ENCODE measurements around the gene ZNF587B. TPM values are rescaled to one million over a fixed set of nuclear protein-coding genes. Genes with fewer than 3 reads are reported as not detected.
"Not testable (repeated sequence)": the region's sequence is repeated elsewhere in the genome, so short reads cannot be mapped to it uniquely, and the experiment has no call there.

Gene ZNF587B
- total RNA-seq, 1 experiment from 2014 or later: 21.8 TPM

DNA sequence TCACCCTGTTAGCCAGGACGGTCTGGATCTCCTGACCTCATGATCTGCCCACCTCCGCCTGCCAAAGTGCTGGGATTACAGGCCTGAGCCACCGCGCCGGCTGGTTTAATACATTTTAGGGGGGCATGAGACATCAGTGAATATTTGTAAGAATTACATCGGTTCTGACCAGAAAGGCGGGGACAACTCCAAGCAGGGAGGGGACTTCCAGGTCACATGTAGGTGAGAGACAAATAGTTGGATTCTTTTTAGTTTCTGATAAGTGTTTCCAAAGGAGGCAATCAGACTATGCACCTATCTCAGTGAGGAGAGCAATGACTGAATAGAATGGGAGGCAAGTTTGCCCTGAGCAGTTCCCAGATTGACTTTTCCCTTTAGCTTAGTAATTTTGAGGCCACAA lies 11.7 kb upstream of the ZNF587B start:
- DNase-seq (ENCODE audit: low read depth): no peak

GRCh38 chr19:57819475-57820148 lies 10.5 kb upstream of the ZNF587B start:
- DNase-seq (ENCODE audit: low read depth): peak; percentile 90

GRCh38 chr19:57820599-57820998 lies 9.5 kb upstream of the ZNF587B start:
- no peak for DNase-seq (ENCODE audit: low read depth)

GRCh38 chr19:57821095-57821494 lies 9.0 kb upstream of the ZNF587B start:
- DNase-seq (ENCODE audit: low read depth): not testable (repeated sequence)

DNA sequence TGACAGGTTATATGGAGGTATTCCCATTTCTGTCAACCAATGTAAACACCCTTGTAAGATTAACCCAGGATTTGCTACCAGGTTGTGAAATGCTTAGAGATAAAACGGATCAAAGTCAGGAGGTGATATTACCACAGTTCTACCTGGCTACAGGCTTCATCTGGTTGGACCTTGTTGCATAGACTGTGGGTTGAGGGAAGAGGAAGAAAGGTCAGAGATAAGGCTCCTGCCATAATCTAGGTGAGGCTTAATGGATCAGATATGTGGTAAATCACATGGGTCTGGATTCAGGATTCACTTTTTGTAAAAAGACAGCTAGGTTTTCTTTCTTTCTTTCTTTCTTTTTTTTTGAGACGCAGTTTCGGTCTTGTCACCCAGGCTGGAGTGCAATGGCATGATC lies 8.6 kb upstream of the ZNF587B start:
- DNase-seq (ENCODE audit: low read depth): not testable (repeated sequence)

- not testable (repeated sequence) for DNase-seq (ENCODE audit: low read depth)
These were observed 6.9 kb upstream of the ZNF587B start for GRCh38 chr19:57823155-57823554.

DNA sequence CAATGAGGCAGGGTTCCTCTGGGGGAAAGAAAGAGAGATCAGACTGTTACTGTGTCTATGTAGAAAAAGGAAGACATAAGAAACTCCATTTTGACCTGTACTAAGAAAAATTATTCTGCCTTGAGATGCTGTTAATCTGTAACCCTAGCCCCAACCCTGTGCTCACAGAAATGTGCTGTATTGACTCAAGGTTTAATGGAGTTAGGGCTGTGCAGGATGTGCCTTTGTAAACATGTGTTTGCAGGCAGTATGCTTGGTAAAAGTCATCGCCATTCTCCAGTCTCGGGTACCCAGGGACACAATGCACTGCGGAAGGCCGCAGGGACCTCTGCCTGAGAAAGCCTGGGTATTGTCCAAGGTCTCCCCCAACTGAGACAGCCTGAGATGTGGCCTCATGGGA lies 6.5 kb upstream of the ZNF587B start:
- not testable (repeated sequence) for DNase-seq (ENCODE audit: low read depth)

GRCh38 chr19:57825511-57825910 lies 4.6 kb upstream of the ZNF587B start:
- DNase-seq (ENCODE audit: low read depth): no peak

GRCh38 chr19:57829316-57829715 lies 783 bp upstream of the ZNF587B start:
- no peak for DNase-seq (ENCODE audit: low read depth)

DNA sequence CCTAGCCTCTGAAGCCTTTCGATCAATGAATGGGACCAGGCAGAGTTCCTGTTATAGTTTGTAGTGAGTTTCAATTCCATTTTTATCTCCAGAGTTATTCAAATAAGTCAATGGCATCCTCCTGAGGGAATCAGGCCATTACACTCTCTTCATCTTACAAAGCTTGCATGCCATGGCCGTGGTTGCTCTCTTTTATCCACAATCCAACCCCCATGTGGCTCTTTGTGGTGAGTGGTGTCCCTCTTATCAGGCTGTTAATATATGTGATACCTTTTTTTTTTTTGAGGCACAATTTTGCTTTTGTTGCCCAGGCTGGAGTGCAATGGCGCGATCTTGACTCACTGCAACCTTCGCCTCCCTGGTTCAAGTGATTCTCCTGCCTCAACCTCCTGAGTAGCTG lies 6.9 kb downstream of the ZNF587B start:
- not testable (repeated sequence) for DNase-seq (ENCODE audit: low read depth)

- DNase-seq (ENCODE audit: low read depth): not testable (repeated sequence)
These were observed 8.6 kb downstream of the ZNF587B start for GRCh38 chr19:57838622-57839191.

DNA sequence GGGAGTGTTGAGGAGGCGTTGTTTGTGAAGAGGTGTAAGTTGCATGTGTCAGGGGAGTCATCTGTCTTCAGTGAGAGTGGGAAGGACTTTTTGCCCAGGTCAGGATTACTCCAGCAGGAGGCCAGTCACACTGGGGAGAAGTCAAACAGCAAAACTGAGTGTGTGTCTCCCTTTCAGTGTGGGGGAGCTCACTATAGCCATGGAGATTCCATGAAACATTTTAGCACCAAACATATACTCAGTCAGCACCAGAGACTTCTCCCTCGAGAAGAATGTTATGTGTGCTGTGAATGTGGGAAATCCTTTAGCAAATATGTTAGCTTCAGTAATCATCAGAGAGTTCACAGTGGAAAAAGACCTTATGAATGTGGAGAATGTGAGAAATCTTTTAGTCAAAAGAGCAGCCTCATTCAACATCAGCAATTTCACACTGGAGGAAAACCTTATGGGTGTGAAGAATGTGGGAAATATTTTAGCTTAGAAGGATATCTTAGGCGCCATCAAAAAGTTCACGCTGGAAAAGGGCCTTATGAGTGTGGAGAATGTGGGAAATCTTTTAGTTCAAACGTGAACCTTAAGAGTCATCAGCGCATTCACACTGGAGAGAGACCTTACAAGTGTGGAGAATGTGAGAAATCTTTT lies 11.1 kb downstream of the ZNF587B start:
- DNase-seq (ENCODE audit: low read depth): no peak

DNA sequence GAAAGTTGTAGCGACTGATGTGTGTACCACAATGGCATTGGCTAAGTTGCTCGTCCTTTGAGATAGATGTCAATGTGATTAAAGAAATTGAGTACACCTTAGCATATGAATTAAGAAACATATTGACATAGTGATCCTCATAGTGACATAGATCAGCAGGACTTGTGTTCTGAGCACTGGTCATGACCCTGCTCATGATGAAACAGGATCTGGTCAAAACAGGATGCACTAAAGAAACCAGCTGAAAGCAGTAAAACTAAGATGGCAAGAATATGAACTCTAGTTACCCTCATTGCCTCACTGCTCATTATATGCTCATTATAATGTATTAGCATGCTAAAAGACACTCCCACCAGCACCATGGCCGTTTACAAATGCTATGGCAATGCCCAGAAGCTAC lies 17.1 kb downstream of the ZNF587B start:
- not testable (repeated sequence) for DNase-seq (ENCODE audit: low read depth)

DNA sequence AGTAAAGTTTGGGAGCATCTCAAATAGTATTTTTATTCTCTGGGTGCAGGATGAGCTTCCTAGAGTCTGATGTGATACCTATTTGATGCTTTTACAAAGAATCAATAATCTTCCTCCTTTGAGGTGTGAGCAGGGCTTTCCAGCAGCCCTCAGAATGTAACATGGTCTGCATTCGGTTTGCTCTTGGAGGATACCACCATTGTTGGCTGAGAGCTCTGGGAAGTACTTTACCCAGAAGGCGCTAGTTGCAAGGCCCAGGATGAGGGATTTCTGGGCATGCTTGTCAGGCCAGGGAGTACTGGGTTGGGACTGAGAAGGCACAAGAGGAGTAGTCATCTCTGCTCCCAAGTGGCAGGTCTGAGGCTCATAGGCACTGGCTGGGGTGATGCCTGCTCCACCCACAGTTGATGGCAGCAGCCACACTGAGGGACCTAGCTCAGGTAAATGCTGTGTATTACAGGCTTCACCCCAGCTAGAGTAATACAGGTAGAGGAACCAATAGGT lies 19.1 kb downstream of the ZNF587B start:
- not testable (repeated sequence) for DNase-seq (ENCODE audit: low read depth)

DNA sequence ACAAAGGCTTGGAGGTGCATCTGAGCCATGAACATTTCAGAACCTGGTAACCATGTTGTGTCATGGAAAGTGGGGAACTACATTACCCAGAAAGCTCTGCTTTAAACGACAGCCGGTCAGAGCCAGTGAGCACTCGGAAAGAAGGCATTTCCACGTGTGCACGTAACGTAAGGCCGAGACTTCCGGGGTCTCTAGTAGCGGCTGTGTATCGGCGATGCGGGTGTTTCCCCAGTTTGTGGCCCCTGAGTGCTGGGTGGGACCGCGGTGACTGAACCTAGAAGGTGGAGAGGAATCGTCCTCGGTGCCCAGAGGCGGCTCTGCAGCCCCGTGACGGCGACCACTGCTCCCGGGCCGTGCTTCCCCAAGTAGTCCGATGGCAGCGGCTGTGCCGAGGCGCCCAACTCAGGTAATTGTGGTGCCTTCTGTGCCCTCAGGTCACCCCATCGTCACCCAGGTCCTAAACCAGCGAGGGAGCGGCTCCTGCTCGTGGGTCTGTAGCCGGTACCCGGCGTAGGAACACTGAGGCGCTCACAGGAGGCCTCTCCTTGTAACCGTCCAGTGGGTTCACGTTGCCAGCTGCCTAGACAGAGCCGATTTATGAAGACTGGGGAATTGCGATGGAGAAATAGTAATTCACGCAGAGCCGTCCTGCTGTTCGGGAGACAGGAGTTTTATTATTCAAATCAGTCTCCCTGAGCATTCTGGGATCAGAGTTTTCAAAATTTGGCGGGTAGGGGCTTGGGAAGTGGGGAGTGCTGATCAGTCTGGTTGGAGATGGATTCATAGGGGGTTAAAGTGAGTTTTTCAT lies 19.8 kb downstream of the ZNF587B start, which contains the start of gene ZNF587:
Gene ZNF587 (plus strand): TSS at position 194 of the 808 bp plus-strand sequence. CDS start 180 bp downstream, at position 374.
- DNase-seq (ENCODE audit: low read depth): peak; percentile 77

- DNase-seq (ENCODE audit: low read depth): peak; percentile 54
These were observed 20.5 kb downstream of the ZNF587B start for GRCh38 chr19:57850553-57851017.

DNA sequence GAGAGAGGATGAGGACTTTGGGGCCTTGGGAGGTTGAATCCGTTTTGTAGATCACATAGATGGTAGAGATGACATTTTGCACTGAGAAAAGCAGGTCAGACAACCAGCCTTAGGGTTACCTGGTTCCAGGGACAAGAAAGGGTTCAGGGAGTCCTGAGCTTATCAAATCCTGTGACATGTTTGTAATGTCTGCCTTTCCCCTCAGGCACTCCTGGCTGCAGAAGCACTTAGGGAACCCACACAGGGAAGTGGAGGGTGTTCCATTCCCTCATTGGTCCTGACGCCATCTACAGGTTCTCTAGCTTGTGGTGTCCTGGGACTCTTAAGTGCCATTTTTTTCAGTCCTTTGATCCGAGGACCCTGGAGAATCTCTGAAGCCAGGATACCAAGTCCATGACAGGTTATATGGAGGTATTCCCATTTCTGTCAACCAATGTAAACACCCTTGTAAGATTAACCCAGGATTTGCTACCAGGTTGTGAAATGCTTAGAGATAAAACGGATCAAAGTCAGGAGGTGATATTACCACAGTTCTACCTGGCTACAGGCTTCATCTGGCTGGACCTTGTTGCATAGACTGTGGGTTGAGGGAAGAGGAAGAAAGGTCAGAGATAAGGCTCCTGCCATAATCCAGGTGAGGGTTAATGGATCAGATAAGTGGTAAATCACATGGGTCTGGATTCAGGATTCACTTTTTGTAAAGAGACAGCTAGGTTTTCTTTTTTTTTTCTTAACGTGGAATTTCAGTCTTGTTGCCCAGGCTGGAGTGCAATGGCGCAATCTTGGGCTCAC lies 21.9 kb downstream of the ZNF587B start:
- DNase-seq (ENCODE audit: low read depth): not testable (repeated sequence)

DNA sequence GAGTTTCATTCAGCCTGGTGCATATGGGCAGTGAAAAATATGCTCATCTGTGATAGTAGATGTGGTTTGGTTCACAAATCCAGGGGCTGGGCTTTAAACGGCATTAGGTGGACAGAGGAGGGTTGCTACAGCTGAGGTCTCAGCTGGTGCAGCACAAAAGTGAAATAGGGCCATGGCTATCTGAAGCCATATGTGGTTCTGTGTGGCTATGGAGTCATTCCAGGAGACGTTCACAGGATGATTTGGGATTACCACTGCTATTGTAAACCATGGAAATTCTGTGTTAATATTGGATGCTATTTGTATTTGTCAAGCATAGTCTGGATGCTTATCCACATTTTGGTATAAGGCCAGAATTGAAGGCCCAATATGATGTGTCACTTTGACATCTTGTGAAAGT lies 24.0 kb downstream of the ZNF587B start:
- DNase-seq (ENCODE audit: low read depth): not testable (repeated sequence)

GRCh38 chr19:57862351-57862750 lies 32.3 kb downstream of the ZNF587B start:
- not testable (repeated sequence) for DNase-seq (ENCODE audit: low read depth)

DNA sequence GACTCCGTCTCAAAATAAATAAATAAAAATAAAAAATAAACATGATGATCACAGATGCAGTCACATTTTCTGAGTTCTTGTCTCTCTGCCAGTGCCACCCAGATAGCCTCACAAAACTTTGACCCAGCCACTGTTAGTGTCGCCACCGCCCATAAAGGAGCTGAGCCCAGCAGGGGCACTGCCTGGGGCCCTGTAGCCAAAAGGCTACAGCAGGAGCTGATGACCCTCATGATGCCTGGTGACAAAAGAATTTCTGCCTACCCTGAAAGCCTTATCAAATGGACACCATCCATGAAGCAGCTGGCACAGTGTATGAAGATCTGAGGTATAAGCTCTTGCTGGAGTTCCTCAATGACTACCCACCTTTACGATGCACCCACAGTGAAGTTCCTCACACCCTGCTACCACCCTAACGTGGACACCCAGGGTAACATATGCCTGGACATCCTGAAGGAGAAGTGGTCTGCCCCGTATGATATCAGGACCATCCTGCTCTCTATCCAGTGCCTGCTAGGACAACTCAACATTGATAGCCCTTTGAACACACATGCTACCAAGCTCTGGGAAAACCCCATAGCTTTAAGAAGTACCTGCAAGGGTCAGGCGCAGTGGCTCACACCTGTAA lies 37.9 kb downstream of the ZNF587B start:
- no peak for DNase-seq (ENCODE audit: low read depth)

All from HT1080 (cell line).